Central memory CD4-positive, alpha-beta T cell (primary cell): ENCODE measurements around the gene VHLL.

Experiments used
- DNase-seq: peaks from one replicate; pipeline ENCODE4 v3.0.0; 2022

VHLL gene

DNA sequence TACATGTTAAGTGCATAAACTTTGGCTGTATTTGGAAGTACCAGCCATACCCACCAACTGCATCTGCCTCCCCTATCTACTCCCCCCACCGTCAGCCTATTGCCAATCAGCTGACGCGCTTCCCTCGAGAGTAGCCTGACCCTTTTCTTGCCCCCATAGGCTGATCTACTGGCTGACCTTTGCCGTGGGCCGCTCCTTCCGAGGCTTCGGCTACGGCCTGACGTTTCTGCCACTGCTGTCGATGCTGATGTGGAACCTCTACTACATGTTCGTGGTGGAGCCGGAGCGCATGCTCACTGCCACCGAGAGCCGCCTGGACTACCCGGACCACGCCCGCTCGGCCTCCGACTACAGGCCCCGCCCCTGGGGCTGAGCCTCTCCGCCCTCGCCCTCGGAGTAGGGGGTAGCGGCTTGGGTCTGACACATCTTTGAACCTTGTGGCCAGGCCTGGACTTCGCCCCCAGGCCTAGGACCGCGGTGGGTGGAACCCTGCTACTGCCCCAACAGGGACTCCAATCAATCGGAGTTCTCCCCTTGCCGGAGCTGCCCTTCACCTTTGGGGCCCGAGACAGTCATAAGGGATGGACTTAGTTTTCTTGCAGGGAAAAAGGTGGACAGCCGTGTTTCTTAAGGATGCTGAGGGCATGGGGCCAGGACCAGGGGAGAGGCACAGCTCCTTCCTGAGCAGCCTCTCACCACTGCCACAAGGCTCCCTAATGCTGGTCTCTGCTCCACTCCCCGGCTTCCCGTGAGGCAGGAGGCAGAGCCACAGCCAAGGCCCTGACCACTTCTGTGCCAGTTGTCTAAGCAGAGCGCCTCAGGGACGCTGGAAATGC lies 7.7 kb downstream of the VHLL start:
- no peak for DNase-seq

DNA sequence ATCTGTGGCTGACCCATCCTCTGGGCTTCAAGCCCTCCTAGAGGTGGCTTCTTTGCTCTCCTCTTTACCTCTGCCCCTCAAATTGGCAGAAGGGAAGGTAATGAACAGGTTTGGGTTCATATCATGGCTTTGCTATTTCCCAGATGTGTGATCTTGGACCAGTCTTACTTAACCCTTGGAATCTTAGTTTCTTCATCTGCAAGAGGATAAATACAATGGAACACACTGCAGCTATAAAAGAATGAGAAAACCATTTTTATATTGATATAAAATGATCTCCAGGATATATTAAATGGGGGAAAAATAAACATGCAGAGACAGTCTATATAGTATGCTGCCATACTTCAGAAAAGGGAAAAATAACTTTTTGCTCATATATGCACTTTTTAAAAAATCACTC lies 9.2 kb downstream of the VHLL start:
- no peak for DNase-seq

DNA sequence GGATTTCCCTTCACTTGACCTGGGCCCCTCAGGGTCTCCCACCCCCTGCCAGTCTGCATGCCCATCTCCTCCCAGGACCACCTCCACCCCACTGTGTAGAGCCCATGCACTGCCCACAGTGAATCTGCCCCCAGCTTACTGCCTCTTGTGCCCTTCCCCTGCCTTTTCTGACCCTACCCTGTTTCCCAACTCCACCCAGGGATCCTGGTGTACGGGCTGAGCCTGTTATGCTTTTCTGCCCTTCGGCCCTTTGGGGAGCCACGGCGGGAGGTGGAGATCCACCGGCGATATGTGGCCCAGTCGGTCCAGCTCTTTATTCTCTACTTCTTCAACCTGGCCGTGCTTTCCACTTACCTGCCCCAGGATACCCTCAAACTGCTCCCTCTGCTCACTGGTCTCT lies 13.0 kb downstream of the VHLL start:
- no peak for DNase-seq

GRCh38 chr1:156285437-156285836 lies 13.7 kb downstream of the VHLL start:
- DNase-seq, result no peak

- DNase-seq, result no peak
Measured at GRCh38 chr1:156284757-156285156, 14.3 kb downstream of the VHLL start.

DNA sequence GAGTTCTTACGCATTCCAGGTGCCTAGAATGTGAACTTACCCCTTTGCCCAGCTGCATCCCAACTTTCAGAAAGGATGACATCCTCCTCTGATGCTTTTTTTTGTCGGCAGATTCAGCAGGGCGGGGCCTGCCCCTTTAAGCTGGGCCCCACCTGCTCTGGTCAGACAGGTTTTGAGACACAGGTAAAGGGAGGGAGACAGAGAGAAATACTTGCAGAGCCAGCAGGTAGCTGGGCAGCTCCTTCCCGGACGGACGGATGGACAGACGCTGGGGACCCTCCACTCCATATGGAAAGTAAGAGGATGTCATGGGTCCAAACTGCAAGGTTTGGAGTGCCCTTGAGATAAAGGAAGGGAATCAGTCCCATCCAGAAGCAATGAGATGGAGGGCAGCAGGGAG lies 15.0 kb downstream of the VHLL start, which contains the start of gene TMEM79:
Gene TMEM79 (plus strand): TSS at position 214 of the 400 bp plus-strand sequence. CDS start 902 bp downstream, outside the sequence.
- DNase-seq, result no peak

DNA sequence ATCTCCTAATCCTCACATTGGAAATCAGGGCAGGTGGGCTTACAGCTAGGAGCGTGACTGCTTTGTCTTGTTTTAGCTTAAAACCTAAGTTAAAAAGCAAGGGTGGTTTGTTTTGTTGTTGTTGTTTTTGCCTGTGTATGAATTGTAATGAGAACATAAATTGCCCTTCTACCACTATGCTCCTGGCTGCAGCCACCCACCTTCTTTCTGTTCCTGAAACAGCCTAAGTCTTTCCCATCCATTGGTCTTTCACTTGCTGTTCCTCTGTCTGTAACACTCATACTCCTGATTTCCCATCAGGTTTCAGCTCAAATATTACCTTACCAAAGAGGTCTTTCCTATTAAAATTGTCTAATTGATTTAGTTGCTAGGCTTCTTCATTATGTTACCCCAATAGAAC lies 15.6 kb downstream of the VHLL start:
- no peak for DNase-seq

DNA sequence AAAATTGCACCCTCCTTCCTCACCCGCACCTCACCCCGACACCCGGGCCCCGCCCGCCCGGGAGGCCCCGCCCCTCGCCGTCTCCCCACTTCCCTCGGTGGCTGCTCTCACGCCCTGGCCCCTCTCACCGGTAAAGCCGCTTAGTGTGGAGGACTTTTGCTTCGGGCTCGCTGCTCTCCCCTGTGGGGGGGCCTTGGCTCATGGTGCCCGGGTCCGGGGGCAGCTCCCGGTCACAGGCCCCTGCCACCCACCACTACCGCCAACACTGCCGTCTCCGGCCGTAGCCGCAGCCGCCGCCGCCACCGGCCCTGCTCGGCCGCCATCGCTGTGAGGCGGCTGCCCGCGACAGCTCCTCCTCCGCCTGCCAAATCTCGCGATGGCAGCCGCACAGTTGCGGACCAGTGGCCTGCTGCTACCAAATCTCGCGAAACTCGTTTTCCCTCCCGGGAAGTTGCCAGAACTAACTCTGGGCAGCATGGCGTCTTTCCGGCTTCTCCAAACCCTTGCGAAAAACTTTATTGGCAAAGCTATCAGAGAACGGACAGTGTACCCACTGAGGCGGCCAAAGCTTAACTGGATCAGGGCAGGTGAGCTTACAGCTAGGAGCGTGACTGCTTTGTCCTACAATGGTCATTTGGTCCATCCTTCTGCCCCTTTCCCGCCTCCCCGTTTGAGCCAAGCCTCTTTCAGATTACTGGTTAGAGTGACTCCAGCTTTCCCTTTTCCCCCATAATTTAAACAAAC lies 16.5 kb downstream of the VHLL start, which contains the start of gene SMG5:
Gene SMG5 (minus strand): TSS at position 347 of the 744 bp plus-strand sequence. CDS start 145 bp downstream, at position 202.
- peak; percentile 97 for DNase-seq

- DNase-seq, result no peak
Measured at GRCh38 chr1:156281693-156282478, 17.2 kb downstream of the VHLL start.

GRCh38 chr1:156281281-156281680 lies 17.8 kb downstream of the VHLL start:
- no peak for DNase-seq

GRCh38 chr1:156279837-156280236 lies 19.3 kb downstream of the VHLL start:
- no peak for DNase-seq

GRCh38 chr1:156276966-156277381 lies 22.1 kb downstream of the VHLL start:
- no peak for DNase-seq

- DNase-seq, result no peak
Measured at GRCh38 chr1:156276532-156276931, 22.6 kb downstream of the VHLL start.

- no peak for DNase-seq
Measured at GRCh38 chr1:156270314-156270713, 28.8 kb downstream of the VHLL start.

GRCh38 chr1:156268336-156268735 lies 30.8 kb downstream of the VHLL start:
- DNase-seq, result no peak

DNA sequence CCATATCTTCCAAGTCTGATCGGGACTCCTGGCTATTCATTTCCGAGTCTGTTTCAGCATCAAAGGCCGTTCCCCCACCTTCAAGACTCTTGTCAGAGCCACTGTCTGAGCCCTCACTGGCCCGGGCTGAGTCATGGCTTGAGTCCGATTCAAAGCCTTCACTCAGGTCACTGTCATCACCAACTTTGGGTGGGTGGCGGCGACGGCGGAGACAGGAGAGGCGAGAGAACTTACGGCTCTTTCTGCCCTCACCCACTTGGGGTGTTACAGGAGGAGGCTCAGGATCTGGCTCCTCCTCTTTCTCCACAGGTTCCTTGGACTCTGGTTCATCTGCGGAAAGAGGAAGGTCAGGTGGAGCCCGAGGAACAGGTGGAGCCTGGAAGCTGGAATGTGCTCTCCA lies 33.1 kb downstream of the VHLL start:
- DNase-seq, result no peak

GRCh38 chr1:156263288-156263655 lies 35.8 kb downstream of the VHLL start:
- no peak for DNase-seq

DNA sequence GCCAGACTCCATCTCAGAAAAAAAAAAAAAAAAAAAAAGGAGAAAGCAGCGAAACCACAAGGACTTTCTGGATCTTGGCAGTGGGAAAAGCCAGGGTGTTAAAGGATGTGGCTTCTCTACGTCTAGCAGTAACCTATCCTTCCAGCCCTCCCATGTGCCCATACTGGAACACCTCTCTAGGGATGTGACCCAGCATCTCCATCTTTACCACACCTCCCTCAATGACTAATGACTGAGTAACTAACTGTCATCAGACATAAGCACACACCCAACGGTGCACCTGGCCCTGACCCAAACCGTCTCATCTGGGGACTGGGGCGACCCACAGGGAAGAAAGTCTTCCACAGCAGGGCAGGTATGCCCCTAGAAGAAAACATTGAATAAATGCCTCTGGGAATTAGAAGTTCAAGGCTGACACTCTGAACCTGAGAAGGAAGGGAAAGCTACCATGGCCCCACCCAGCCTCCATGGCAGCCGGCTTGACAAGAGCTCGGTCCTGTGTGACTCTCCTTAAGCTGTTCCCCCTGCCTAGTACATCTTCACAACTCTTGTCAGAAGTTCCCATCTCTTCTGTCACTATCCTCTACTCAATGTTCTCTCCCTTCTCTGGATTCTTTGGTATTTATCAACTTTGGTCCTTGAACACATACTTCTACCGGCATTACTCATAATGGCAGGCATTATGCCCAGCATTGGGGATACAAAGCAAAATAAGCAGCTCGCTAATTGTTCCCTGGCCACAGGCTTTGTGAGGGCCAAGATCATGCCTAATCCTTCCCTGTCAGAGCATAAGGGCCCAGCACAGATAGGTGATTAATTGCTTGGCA lies 36.4 kb downstream of the VHLL start:
- DNase-seq, result no peak

DNA sequence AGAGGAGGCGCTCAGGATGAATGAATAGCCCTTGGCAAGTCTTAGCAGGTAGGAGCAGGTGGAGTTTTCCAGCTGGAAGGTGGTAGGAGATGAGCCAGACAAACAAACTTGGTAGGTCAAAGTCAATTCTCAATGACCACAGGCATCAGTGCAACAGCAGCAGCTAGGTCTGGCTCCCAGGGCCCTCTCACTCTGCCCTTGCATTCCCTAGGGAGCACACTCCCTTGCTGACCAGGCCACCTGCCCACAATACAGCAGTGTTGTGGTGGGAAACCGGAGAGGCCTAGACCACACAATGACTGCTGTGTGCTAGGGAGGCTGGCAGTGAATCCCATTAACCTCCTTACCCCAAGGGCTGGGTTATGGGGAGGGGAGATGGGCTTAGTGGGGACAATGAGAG lies 38.2 kb downstream of the VHLL start:
- no peak for DNase-seq

DNA sequence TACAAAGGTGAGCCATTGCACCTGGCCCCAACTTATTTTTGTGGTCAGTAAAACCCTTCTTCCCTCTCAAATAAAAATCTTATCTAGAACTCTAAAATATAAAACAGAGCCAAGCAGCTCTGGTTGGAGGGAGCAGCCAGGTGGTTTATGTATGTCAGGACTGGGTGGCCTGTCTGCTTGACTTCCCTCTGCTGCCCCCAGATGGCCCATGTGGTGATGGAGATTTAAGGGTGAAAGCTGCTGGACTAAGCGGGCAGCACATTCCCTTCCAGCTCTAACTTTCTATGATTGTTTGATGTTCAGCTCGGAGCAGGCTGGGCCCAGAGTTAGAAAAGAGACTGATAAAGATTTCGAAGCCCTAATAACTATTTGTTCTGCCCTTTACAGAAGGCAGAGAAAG lies 39.3 kb downstream of the VHLL start:
- DNase-seq, result no peak

DNA sequence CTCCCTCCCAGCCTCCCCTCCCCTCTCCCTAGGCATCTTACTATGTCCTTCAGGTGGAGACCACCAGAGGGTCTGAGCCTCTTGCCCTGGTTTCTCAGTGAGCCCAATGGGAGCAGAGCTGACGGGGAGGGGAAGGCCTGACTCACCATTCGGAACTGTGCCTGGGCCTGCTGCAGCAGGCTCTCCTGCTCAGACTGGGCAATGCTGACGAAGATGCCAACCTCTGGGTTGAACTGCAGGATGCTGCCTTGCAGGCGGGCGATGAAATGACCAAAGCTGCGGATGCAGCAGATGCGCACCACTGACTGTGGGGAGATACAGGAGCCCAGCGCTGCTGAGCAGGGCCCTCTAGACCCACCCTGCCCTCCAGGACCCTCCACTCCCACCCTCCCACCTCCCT lies 40.2 kb downstream of the VHLL start:
- DNase-seq, result no peak

- DNase-seq, result no peak
Measured at GRCh38 chr1:156257711-156258110, 41.4 kb downstream of the VHLL start.
